ENCODE results near the gene IGFBP5.

GRCh38 chr2:216670266-216671080 lies 24.9 kb downstream of the IGFBP5 start:
- TF ChIP-seq CTCF (conservative IDR thresholded peaks at IDR 0.05; ENCODE audit: low read depth, low read length) (no peak), EZH2phosphoT487 (IDR thresholded peaks at IDR 0.05; ENCODE audit: borderline replicate concordance, low read length) (no peak), EZH2 (IDR thresholded peaks at IDR 0.05; ENCODE audit: low read length, unreplicated experiment) (no peak)

All from PC-3 (cell line).